Measurements from ENCODE around the gene PDZRN4. TPM values are rescaled to one million over a fixed set of nuclear protein-coding genes. Genes with fewer than 3 reads are reported as not detected.

PDZRN4 gene
- total RNA-seq = 10 to 100 TPM; 43.9 to 75.2 (median 50.6) TPM

DNA sequence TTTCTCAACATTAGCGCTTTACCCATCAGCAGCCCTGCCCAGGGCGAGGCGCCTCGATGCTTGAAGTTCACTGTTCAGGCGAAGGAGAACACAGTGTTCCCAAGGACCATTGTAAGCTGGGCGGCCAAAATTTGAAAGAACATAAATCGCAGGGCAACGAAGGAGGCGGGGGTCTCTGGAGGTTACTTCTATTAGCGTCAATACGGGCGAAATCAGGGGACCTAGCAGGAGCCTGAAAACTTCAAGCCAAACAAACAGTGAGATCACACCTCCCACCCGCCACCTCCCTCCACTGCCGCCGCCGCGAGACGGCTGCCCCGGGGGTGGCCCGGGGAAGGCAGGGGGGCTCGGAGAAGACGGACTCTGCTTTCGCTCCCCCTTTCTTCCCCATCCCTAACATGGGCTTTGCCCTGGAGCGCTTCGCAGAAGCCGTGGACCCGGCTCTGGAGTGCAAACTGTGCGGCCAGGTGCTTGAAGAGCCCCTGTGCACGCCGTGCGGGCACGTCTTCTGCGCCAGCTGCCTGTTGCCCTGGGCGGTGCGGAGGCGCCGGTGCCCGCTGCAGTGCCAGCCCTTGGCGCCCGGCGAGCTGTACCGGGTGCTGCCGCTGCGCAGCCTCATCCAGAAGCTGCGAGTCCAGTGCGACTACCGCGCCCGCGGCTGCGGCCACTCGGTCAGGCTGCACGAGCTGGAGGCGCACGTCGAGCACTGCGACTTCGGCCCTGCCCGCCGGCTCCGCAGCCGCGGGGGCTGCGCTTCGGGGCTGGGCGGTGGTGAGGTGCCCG is at the start of gene PDZRN4:
Gene PDZRN4, plus strand, starts transcription at position 263 of the 783 bp plus-strand sequence.
- Histone ChIP-seq H3K4me3 (peak within 1 kb of the TSS; percentile 67 to 78 (median 73)), H3K9me3 (no peaks in the 10 kb centered on the region), H3K27ac (replicated peaks in 1 of 4) (peak within 1 kb of the TSS; percentile 88 to 92 (median 91)), H3K36me3 (no peaks in the 10 kb centered on the region), H3K4me1 (peaks cover 5 to 55% (median 42%) of the 10 kb centered on the region in 4 donors), H3K27me3 (peaks cover 0 to 7% (median 0%) of the 10 kb centered on the region in 4 donors)
- DNase-seq (ENCODE audit: extremely low spot score) = no peak
- TF ChIP-seq POLR2A (IDR thresholded peaks at IDR 0.05; ENCODE audit: low read depth) = no peak
- no peak for TF ChIP-seq EP300 (IDR thresholded peaks at IDR 0.05)
- peak; percentile 53 to 55 for TF ChIP-seq POLR2AphosphoS5 (IDR thresholded peaks at IDR 0.05)
- TF ChIP-seq CTCF (IDR thresholded peaks at IDR 0.05) = peak in 1 of 3 experiments; percentile 7
- WGBS = 14% methylated on average over 35 of the region's 67 CpGs
- intact Hi-C loops (cut with DNase I) = no loop called here

- Histone ChIP-seq H3K9me3 (no peaks in the 10 kb centered on the region), H3K4me1 (peaks cover 0 to 22% (median 13%) of the 10 kb centered on the region in 4 donors), H3K4me3 (no peak overlapping the region), H3K27ac (replicated peaks in 1 of 4) (no peak overlapping the region), H3K36me3 (no peaks in the 10 kb centered on the region), H3K27me3 (no peaks in the 10 kb centered on the region)
- intact Hi-C loops (cut with DNase I) = no loop called here
- no peak for DNase-seq (ENCODE audit: extremely low spot score)
- TF ChIP-seq CTCF (IDR thresholded peaks at IDR 0.05) (no peak), POLR2AphosphoS5 (IDR thresholded peaks at IDR 0.05) (no peak), POLR2A (IDR thresholded peaks at IDR 0.05; ENCODE audit: low read depth) (no peak), EP300 (IDR thresholded peaks at IDR 0.05) (no peak)
These were observed 48.0 kb upstream of the PDZRN4 start for GRCh38 chr12:41140117-41140516.

DNA sequence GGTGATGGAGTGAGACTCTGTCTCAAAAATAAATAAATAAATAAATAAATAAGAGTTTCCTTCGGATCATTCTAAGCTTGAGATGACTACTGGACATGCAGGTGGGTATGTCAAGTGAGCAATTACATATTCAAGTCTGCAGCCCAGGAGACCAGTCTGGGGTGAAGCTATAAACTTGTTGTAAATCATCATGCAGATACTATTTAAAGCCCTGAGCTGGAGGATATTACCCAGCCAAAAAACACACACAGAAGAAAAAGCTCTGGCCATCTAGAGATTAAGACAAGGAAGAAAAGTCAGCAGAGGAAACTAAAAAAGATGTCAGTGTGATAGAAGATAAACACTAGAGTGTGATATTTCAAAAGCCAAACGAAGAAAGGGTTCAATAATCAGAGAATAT is 47.0 kb upstream of the PDZRN4 start:
- 38% methylated on average over 2 of the region's 2 CpGs for WGBS
- Histone ChIP-seq H3K9me3 (no peaks in the 10 kb centered on the region), H3K27ac (replicated peaks in 1 of 4) (no peak overlapping the region), H3K36me3 (no peaks in the 10 kb centered on the region), H3K4me1 (peaks cover 0 to 22% (median 13%) of the 10 kb centered on the region in 4 donors), H3K4me3 (no peak overlapping the region), H3K27me3 (no peaks in the 10 kb centered on the region)
- intact Hi-C loops (cut with DNase I) = no loop called here
- DNase-seq (ENCODE audit: extremely low spot score) = no peak
- no peak for TF ChIP-seq POLR2AphosphoS5 (IDR thresholded peaks at IDR 0.05)

GRCh38 chr12:41142376-41142775 is 45.7 kb upstream of the PDZRN4 start:
- no peak overlapping the region for H3K4me3 ChIP-seq
- H3K27ac ChIP-seq (replicated peaks in 1 of 4) = no peak overlapping the region
- no peak for TF ChIP-seq EP300 (IDR thresholded peaks at IDR 0.05)
- no peak for TF ChIP-seq POLR2A (IDR thresholded peaks at IDR 0.05; ENCODE audit: low read depth)
- no peak for TF ChIP-seq CTCF (IDR thresholded peaks at IDR 0.05)
- no peak for TF ChIP-seq POLR2AphosphoS5 (IDR thresholded peaks at IDR 0.05)
- DNase-seq (ENCODE audit: extremely low spot score) = no peak
- H3K4me1 ChIP-seq = peaks cover 0 to 22% (median 13%) of the 10 kb centered on the region in 4 donors
- intact Hi-C loops (cut with DNase I) = no loop called here
- WGBS = 100% methylated on average over 1 of the region's 1 CpG
- H3K9me3 ChIP-seq = no peaks in the 10 kb centered on the region
- no peaks in the 10 kb centered on the region for H3K36me3 ChIP-seq
- H3K27me3 ChIP-seq = no peaks in the 10 kb centered on the region

- Histone ChIP-seq H3K27me3 (no peaks in the 10 kb centered on the region), H3K36me3 (no peaks in the 10 kb centered on the region), H3K4me1 (no peaks in the 10 kb centered on the region), H3K27ac (replicated peaks in 1 of 4) (no peak overlapping the region), H3K4me3 (no peak overlapping the region), H3K9me3 (no peaks in the 10 kb centered on the region)
- 56% methylated on average over 3 of the region's 3 CpGs for WGBS
- DNase-seq (ENCODE audit: extremely low spot score) = no peak
- TF ChIP-seq POLR2AphosphoS5 (IDR thresholded peaks at IDR 0.05) (peak in 1 of 2 donors; percentile 6), CTCF (IDR thresholded peaks at IDR 0.05) (no peak)
- intact Hi-C loops (cut with DNase I) = no loop called here
These were observed 36.3 kb upstream of the PDZRN4 start for GRCh38 chr12:41151793-41152192.

Measured in esophagus muscularis mucosa (tissue), 4 donors.